Neural crest cell (in vitro differentiated cells): ENCODE results near the gene BRPF3. TPM values are rescaled to one million over a fixed set of nuclear protein-coding genes. Genes with fewer than 3 reads are reported as not detected.

Experiments
- DNase-seq: peaks from one replicate; pipeline ENCODE4 v3.0.0; 2021; ENCODE audit warnings: low read depth, mixed read lengths, low spot score
- H3K27ac Mint-ChIP-seq: one replicate; pipeline ENCODE4 v1.8.0; 2021; ENCODE audit warnings: mild to moderate bottlenecking, mixed read lengths; ENCODE audit not compliant: unreplicated experiment
- H3K27me3 Mint-ChIP-seq: 2 replicates; pipeline ENCODE4 v1.8.0; 2021; ENCODE audit warnings: low read depth, mild to moderate bottlenecking, mixed read lengths
- H3K36me3 Mint-ChIP-seq: 2 replicates; pipeline ENCODE4 v1.8.0; 2021; ENCODE audit warnings: low read depth, mild to moderate bottlenecking, mixed read lengths
- H3K4me1 Mint-ChIP-seq: 2 replicates; pipeline ENCODE4 v1.8.0; 2021; ENCODE audit warnings: mixed read lengths
- H3K4me3 Mint-ChIP-seq: one replicate; pipeline ENCODE4 v1.8.0; 2021; ENCODE audit warnings: mild to moderate bottlenecking, mixed read lengths
- H3K9me3 Mint-ChIP-seq: 2 replicates; pipeline ENCODE4 v1.8.0; 2021; ENCODE audit warnings: mixed read lengths
- CTCF ChIP-seq: fragments of 200-600 bp; sonication (generic); conservative IDR thresholded peaks from 2 replicates; pipeline ENCODE4 v1.5.0; 2021; ENCODE audit warnings: antibody characterized with exemption, mild to moderate bottlenecking
- total RNA-seq: library from RNA; stranded (reverse); gene quantifications from 2 replicates; pipeline ENCODE4 v1.2.1, GENCODE V29; 2021

Gene BRPF3
- total RNA-seq, 1 donor from 2014 or later = 57.3 TPM

GRCh38 chr6:36195471-36196112 lies 952 bp upstream of the BRPF3 start:
- TF ChIP-seq CTCF = no peak
- Mint-ChIP-seq H3K9me3 (no peaks in the 10 kb centered on the region), H3K4me1 (peaks cover 37% of the 10 kb centered on the region), H3K27me3 (peaks cover 11% of the 10 kb centered on the region), H3K4me3 (peak overlapping the region; percentile 89), H3K36me3 (peaks cover 18% of the 10 kb centered on the region), H3K27ac (no peak overlapping the region)
- no peak for DNase-seq

- H3K27me3 Mint-ChIP-seq = peaks cover 9% of the 10 kb centered on the region
- peak overlapping the region; percentile 98 for H3K27ac Mint-ChIP-seq
- peak overlapping the region; percentile 97 for H3K4me3 Mint-ChIP-seq
- H3K9me3 Mint-ChIP-seq = no peaks in the 10 kb centered on the region
- peak; percentile 100 for DNase-seq
- peaks cover 30% of the 10 kb centered on the region for H3K36me3 Mint-ChIP-seq
- TF ChIP-seq CTCF = no peak
- H3K4me1 Mint-ChIP-seq = peaks cover 41% of the 10 kb centered on the region
These were observed 470 bp downstream of the BRPF3 start for GRCh38 chr6:36196880-36197548.

- H3K4me1 Mint-ChIP-seq = peaks cover 44% of the 10 kb centered on the region
- H3K9me3 Mint-ChIP-seq = no peaks in the 10 kb centered on the region
- H3K27me3 Mint-ChIP-seq = peaks cover 5% of the 10 kb centered on the region
- peaks cover 37% of the 10 kb centered on the region for H3K36me3 Mint-ChIP-seq
- H3K27ac Mint-ChIP-seq = peak overlapping the region; percentile 98
- H3K4me3 Mint-ChIP-seq = peak overlapping the region; percentile 97
- no peak for TF ChIP-seq CTCF
- no peak for DNase-seq
These were observed 1.2 kb downstream of the BRPF3 start for GRCh38 chr6:36197739-36198221.

- H3K9me3 Mint-ChIP-seq = no peaks in the 10 kb centered on the region
- H3K27ac Mint-ChIP-seq = no peak overlapping the region
- no peak for TF ChIP-seq CTCF
- peak overlapping the region; percentile 97 for H3K4me3 Mint-ChIP-seq
- H3K4me1 Mint-ChIP-seq = peaks cover 48% of the 10 kb centered on the region
- peaks cover 42% of the 10 kb centered on the region for H3K36me3 Mint-ChIP-seq
- no peak for DNase-seq
- peaks cover 5% of the 10 kb centered on the region for H3K27me3 Mint-ChIP-seq
These were observed 2.4 kb downstream of the BRPF3 start for GRCh38 chr6:36198986-36199385.

- TF ChIP-seq CTCF = no peak
- Mint-ChIP-seq H3K27me3 (peaks cover under 1% of the 10 kb centered on the region), H3K27ac (no peak overlapping the region), H3K9me3 (no peaks in the 10 kb centered on the region), H3K36me3 (peaks cover 44% of the 10 kb centered on the region), H3K4me3 (peak overlapping the region; percentile 8), H3K4me1 (peaks cover 45% of the 10 kb centered on the region)
- DNase-seq = no peak
These were observed 3.8 kb downstream of the BRPF3 start for GRCh38 chr6:36200154-36200891.
